GM12873 (cell line): ENCODE results near the gene TTC28.

Experiments
- CTCF ChIP-seq: IDR thresholded peaks from 2 replicates; pipeline ENCODE4 v1.5.1; 2012; ENCODE audit warnings: low read depth, mild to moderate bottlenecking, moderate library complexity, low read length, control low read depth; ENCODE audit not compliant: insufficient read depth; ENCODE audit errors: missing control alignments

Gene TTC28

GRCh38 chr22:28435982-28436381 is 243.7 kb downstream of the TTC28 start:
- no peak for TF ChIP-seq CTCF

- no peak for TF ChIP-seq CTCF
Measured at GRCh38 chr22:28435140-28435768, 244.4 kb downstream of the TTC28 start.

GRCh38 chr22:28430466-28431025 is 249.1 kb downstream of the TTC28 start:
- no peak for TF ChIP-seq CTCF

GRCh38 chr22:28429711-28430110 is 249.9 kb downstream of the TTC28 start:
- no peak for TF ChIP-seq CTCF

- no peak for TF ChIP-seq CTCF
Measured at GRCh38 chr22:28428271-28428670, 251.4 kb downstream of the TTC28 start.

GRCh38 chr22:28426346-28427132 is 253.1 kb downstream of the TTC28 start:
- no peak for TF ChIP-seq CTCF

- TF ChIP-seq CTCF, result no peak
Measured at GRCh38 chr22:28425211-28425610, 254.4 kb downstream of the TTC28 start.
